ENCODE data around the gene RBPMS2.

The RBPMS2 gene

GRCh38 chr15:64691896-64692565 lies 83.4 kb downstream of the RBPMS2 start:
- TF ChIP-seq GATA1 (IDR thresholded peaks at IDR 0.05; ENCODE audit: low read depth, low read length) (no peak), POLR2A (IDR thresholded peaks at IDR 0.05; ENCODE audit: low read length) (no peak)
- DNase-seq: no peak

- no peak for DNase-seq
- TF ChIP-seq POLR2A (IDR thresholded peaks at IDR 0.05; ENCODE audit: low read length): no peak
- no peak for TF ChIP-seq GATA1 (IDR thresholded peaks at IDR 0.05; ENCODE audit: low read depth, low read length)
Observed at GRCh38 chr15:64690578-64691296, 84.7 kb downstream of the RBPMS2 start.

- TF ChIP-seq POLR2A (IDR thresholded peaks at IDR 0.05; ENCODE audit: low read length) (no peak), GATA1 (IDR thresholded peaks at IDR 0.05; ENCODE audit: low read depth, low read length) (no peak)
Observed at GRCh38 chr15:64690008-64690407, 85.4 kb downstream of the RBPMS2 start.

More at GRCh38 chr15:64690008-64690407, 85.4 kb downstream of the RBPMS2 start:
- no peak for DNase-seq

All from erythroblast (primary cell).